DMS79 (cell line): ENCODE results near the gene ITPR2.
"Not testable (repeated sequence)": the region's sequence is repeated elsewhere in the genome, so short reads cannot be mapped to it uniquely, and the experiment has no call there.

Experiments
- DNase-seq: peaks from one replicate; lab custom pipeline; 2025; lab: John Stamatoyannopoulos, UW

The ITPR2 gene

DNA sequence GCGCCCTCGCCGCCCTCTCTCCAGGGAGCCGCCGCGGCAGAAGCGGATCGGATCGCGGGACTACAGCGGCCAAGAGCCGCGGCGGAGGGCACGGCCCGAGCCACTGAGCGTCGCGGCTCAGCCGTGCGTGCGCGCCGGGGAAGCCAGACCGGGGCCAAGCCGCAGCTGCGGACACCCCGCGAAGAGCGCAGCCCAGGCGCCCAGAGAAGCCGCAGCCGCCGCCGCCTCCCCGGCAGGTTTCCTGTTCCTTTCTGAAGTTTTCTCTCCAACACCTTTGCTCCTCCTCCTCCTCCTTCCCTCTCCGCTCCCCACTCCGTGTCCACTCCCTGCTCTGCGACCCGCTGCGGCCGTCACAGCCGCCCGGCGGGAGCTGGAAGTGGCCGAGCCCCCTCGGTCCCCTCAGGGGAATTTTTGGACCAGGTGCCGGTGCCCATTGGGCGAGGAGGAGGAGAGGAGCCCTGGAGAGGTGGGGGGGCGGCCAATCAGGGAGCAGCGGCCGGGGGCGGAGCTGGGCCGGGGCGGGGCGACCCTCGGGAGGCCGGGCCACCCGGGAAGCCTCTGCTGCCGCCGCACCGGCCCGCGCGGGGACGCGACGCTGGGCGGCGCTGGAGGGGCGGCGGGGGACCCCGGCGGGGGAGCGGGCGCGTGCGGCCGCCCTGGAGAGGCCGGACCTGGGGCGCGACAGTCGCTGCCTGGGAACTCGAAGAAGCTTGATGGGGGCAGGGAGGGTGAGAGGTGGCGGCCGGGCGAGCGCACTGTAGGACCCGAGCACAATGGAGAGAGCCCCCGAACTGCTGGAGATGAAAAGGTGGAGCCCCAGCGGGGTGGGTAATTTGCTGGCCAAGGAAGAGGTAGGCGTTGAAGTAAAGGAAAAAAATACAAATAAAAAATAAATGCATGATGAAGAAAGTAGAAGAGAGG, at the start of gene ITPR2:
Gene ITPR2 (minus strand): TSS at position 373 of the 921 bp plus-strand sequence. CDS start 413 bp downstream, outside the sequence.
- peak; percentile 88 for DNase-seq

DNA sequence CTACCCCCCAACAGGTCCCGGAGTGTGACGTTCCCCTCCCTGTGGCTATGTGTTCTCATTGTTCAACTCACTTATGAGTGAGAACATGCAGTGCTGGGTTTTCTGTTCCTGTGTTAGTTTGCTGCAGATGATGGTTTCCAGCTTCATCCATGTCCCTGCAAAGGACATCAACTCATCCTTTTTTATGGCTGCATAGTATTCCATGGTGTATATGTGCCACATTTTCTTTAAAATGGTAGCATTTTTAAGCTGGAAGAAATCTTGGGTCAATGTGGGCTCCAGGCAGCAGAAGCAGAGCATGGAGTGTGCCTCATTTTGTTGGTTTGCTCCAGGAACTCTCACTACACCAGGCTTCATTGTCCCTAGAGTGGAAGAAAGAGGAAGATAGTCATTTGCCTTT, 47.6 kb upstream of the ITPR2 start:
- no peak for DNase-seq

DNA sequence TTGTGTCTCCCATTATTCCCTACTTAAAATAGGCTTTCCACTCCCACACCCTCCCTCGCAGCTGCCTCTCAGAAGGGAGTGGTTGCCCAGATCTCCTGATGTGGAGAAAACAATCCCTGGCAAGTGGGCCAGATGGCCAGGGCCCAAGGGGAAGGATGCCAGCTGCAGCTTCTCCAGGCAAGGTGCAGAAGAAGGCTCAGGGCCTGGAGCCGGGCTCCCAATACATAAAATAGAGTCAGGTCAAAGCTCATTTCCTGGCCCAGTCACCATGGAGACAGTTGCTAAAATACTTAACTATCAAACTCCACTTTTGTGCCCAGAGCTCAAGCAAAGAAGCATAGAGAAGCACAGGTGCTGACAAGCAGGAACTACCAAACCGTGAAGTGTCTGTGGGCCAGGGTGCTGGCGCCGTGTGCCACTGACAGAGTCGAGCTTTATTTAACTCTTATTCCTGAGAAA, 45.7 kb upstream of the ITPR2 start:
- DNase-seq, result peak; percentile 91

DNA sequence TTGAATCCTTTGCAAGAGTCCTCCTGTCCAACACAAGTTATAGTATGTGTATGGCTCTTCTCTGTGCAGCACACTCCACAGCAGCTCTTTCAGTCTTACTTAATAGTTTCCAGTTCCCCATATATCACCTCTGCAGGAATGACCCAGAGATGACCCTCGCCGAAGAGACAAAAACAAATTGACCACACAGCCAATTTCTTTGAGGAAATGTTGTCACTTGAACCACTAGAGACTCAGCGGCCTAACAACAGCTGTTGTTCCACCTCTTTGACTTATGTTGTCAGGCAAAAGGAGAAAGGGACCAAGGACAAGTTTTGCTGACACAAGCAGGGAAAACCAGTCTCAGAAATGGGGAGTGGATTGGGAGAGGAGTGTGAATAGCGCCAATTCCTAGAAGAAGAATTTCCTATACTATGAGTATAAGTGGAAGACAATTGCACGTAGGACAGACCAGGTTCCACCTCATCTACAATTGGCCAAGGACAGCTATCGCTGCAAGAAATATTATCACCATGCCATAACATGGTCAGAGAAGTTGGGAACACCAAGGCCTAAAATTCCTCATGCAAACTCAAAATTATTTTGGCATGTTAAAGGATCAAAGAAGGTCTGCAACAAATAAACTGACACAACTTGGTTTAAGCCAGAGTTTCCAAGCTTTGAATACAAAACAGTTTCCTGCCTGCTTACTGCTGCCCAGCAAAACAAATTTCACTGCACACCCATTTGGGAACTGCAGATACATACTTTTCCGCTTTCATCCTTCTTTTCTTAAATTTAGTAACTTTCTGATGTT, 41.7 kb upstream of the ITPR2 start:
- DNase-seq, result no peak

DNA sequence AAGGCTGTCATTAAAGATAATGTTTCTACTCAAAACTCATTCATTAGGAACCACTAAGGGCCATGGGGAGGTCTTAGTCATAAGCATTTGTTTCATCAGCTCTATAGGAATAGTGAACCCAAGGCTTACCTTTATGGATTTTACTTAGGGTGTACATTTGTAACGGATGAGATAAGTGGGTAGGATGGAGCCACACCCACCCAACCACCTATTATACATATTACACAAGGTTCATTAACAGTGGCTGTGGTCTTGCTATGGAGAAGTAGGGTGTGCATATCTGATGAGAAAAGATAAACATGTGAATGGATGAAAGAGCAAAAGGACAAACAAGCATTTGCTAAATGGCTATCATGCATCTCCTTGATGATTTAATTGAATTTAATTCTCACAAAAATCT, 39.6 kb upstream of the ITPR2 start:
- peak; percentile 86 for DNase-seq

DNA sequence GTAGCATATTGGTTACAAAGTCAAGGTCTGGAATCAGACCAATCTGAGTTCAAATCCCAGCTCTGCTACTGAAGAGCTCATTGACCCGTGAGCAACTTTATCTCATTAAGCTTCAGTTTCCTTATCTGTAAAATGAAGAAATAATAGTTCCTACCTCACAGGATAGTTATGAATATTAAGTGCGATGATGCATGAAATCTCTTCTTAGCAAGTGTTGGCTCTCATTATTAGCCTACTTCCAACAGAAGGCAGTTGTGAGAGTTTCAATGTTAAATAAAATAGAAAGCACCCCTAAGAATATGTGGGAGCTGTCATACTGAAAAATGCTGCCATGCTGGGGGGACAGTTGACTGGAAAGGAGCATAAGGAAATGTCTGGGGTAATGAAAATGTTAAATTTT, 39.0 kb upstream of the ITPR2 start:
- DNase-seq, result no peak

DNA sequence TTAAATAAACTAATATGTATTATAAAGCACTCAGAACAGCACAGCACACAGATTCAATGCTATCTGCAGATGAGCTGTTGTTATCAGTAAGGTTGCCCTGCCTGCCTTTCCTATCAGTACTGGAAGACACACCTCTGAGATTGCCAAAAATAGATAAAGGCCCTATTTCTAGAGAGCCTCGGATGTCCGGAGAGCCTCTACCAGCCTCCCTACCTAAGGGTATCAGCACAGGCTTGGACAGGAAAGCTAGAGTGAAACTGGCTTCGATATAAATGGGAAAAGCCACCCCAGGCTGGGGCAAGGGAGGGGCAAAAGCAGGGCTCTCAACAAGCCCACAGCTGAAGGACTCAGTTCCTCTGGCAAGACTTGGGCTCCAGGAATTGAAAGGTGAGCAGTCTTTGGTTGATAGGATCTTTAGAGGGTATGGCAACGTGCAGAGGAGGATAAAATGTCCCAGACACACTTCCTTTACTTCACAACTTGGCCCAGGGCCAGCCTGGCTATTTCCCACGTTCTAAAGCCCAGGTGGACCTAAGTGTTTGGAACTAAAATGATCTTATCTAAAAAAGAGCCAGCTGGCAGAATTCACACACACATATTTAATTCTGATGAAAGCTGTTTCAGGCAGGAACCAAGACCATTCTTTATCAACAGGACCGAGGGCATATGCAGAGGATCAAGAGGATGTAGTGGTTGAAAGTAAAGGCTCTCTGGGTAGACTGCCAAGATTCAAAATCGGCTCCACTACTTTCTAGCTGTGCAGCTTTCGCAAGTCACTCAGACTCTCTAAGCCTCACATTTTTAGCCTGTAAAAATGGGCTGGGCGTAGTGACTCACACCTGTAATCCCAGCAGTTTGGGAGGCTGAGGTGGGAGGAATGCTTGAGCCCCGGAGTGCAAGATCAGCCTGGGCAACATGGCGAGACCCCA, 37.8 kb upstream of the ITPR2 start:
- DNase-seq, result peak; percentile 100

DNA sequence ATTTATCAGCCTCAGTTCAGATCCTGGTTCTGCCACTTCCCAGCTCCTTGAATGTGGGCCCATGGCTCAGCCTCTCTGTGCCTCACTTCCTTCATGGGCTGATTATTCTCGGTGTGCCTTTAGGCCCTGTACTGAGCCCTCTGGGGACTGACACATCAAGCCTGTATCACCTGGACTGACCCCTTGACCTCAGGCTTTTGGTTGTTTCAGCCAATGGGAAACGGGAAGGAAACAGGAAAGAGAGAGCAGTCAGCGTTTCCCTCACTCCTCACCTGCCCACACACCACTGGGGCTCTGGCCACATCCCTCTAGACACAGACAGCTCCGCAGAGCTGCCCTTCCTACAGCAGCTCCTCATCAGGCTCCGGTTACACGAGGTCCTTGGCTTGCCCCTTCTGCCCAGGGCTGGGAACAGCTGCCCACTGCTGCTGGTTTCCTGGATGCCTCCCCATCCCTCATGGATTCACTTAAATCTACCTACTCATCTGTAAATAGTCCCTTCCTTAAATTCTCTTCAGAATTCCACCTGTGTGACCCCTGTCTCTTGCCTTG, 37.0 kb upstream of the ITPR2 start:
- no peak for DNase-seq

DNA sequence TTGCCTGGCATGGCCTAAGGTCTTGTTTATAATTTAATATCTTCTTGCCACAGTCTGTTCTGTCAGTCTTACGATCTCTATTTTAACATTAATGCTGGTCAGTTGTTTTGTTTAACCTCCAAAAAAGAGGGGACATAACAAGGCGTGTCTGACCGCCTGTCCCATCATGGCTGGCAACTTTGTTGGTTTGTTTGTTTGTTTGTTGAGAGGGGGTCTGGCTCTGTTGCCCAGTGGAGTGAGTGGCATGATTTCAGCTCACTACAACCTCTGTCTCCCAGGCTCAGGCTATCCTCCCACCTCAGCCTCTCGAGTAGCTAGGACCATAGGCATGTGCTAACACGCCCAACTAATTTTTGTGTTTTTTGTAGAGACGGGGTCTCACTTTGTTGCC, 36.1 kb upstream of the ITPR2 start:
- DNase-seq, result no peak

DNA sequence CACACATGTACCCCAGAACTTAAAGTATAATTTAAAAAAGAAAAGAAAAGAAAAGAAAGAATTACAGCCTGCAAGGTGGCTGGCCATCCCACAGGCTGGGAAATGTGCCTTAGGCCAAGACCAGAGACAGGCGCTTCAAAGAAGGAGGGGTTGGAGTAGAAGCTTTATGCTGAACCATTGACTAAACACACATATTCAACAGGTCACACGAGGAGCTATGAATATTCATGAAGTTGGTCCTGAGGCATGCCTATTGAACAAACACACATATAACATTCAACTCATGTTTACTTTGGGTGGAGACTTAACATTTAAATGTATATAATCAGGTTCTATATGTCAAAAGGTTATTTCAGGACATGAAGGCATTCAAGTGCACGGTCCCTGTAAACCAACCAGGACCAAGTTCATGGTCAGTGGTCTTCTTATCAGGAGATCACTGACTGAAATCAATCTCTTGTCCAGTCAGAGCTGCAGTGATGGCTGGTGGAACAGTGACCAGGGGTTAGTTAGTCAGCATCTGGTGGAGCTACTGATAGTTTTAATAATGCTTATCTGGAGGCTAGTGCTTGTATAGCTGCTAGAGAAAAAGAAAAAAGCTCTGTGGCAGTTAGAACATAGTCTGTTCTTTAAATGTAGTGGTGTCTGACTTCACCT, 35.6 kb upstream of the ITPR2 start:
- DNase-seq, result no peak

DNA sequence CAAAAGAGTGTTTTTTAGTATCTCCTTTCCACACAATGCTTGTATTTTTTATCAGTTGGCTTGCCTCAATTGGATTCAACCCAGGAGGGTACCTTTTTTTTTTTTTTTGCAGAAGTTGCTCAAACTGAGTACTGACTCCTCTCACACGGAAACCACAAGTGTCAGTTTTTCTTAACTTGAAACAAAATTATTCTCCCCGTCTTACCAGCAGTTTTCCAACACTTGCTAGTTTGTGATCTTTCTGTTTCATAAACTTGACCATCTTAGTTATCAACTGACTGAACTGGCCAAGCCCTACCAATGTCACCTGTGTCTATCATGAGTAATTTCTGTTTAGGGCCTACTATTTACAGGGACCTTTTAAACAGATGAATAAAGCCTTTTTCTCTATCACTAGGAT, 34.1 kb upstream of the ITPR2 start:
- no peak for DNase-seq

DNA sequence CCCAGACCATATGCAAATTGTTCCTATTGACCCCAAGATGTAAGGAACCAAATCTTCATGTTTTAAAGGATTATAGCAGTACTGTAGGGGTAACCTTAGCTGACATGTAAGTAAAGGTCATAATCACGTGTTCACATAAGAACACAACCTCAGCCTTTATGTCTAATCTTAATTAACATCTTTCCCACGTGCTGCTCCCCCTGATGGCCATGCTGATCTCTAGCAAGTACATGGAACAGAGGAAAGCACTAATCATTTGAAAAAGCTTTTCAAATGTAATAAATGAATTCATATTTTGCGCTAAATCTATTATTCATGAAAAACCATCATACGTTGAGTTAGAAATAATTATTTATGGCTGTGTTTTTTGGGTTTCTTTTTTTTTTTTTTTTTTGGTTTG, 30.5 kb upstream of the ITPR2 start:
- DNase-seq, result no peak

DNA sequence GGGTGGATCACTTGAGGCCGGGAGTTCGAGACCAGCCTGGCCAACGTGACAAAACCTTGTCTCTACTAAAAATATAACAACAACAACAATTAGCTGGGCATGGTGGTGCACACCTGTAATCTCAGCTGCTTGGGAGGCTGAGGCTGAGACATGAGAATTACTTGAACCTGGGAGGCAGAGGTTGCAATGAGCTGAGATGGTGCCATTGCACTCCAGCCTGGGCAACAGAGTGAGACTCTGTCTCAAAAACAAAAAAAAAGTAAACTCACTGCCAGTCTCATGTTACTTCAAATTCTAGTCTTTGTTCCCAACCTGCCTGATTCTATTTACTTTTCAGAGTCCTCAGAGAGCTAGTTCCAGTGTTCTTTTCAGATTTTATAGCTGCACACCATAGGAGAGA, 29.8 kb upstream of the ITPR2 start:
- not testable (repeated sequence) for DNase-seq

DNA sequence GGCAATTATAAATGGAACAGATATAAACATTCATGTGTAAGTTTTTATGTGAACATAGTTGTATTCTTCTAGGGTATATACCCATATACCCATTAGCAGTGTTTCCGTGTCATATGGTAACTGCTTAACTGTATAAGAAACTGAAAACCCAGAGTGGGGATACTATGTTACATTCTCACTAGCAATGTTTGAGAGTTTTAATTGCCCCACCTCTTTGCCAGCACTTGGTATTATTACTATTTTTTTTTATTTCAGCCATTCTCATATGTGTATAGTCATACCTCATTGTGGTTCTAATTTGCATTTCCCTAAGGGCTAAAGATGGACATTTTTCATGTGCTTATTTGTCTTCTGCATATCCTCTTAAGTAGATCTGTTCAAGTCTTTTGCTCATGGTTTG, 28.7 kb upstream of the ITPR2 start:
- no peak for DNase-seq

DNA sequence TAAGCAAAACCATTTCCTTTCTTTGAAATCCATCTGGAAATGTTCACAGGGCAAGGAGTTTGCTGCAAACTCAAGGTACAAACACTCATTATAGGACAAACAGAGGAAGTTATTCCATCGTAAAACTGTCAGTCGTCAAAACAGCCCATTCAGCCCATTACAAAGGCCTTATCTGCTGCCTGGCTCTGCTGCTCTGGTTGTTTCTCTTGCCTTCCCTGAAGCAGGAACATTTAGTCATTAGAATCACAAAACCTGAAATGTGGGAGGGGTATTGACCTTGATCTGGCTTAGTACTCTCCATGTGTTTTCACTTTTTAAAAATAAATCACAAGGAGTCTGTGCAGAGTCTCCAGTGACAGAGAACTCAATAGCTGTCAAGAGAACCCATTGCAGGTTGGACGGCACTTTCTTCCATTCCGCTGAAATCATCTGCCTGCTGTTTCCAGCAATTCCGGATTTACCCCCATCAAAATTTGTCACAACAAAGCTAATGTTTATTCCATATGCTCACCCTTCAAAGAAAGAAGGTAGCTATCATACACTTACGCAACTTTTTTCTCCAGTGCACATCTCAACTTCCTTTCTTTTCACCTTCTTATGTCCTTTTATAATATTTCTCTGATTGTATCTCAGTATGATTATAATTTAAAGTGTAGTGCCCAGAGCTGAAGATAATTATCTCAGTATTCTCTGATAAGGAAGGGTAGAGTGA, 24.6 kb upstream of the ITPR2 start:
- DNase-seq, result no peak

DNA sequence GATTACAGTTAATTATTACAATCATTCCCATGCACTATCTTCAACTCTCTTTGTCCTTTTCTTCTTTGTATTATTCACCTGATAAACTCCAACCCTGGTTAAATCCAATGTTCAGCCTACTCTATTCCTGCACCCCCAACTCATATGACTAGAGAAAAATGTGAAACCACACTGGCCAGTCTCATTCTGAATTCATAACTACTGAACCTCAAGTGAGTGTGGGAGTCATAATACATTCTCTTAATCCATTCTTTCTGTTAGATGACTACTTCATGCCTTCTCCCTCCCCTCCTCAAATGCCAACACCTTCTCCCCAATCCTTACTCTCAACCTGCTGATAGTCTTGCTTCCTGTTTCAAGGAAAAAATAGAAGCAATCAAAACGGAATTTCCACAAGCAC, 22.3 kb upstream of the ITPR2 start:
- no peak for DNase-seq

DNA sequence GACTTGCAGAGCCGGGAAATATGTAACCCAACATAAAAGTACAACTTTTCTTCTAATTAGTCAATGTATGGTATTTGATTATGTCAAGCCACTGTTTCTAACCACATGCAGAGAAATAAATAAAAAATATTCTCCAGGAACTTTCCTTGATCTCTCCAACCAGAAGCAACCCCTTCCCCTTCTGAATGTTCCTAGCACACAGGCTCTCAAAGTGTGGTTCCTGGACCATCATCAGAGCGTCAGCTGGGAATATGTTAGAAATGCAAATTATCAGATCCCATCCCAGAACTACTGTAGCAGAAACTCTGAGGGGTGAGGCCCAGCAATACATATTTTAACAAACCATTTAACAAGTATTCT, 21.0 kb upstream of the ITPR2 start:
- DNase-seq, result no peak

DNA sequence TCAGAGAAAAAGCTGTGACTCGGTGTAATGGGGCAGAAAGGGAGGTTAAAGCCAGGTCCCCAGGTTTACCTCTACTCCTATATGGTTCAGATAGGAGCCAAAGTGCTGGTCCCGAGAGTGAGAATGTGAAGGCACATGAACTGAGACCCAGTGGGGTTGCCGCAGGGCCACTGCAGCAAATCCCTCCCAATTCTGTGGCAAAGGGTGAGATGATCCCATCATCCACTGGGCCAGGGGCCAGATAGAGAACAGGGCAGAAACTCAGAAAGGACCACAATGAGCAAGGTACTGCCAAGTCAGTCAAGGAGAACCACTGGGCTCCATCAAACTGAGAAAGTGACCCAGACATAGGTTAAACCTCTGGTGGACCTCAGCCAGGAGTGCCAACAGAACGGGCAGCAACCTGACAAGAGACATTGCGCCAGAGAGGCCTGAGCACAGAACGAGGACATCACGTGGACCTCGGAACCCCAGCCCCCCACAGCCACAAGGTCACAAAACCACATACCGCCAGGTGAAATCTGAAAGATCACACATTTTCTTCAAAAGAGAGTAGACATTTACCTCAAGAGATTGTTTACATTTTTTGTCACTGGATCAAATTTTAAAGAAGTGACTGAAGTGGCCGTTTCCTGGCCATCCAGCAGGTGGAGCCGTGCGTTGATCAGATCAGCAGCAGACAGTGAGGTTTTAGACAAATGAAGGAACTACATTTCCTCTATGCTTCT, 20.5 kb upstream of the ITPR2 start:
- DNase-seq, result peak; percentile 52

DNA sequence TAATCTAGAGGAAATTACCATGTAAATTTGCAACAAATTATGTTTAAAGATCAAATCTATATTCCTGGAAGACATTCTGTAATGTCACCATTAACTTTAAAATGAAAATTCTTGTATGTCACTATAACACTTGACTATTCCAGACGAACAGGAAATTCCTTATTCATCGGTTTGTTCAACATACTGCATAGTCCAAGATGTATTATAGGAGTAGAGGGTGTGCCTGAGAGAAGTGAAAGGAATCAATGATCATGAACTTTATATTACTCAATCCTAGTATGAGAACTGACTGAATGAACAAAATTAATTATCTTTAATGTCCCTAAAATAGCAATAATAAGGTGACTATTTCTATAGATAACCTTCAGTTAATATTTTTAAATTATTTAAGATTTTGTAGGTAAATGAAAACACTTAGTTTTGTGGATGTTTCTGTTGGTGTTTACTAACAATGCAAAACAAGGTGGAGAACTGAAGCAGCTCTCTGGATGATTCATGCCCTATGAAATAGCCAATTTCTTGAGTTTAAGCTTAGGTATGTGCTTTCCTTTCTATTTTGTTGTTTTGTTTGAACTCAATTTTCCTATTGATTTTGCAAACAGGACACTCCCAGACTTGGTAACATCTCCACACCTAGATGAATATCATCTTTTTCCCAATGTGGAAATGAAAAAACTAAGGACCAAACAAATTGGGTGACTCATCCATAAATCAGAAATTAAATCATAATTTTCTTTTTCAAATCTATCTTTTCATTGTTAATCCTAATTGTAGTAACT, 18.2 kb upstream of the ITPR2 start:
- DNase-seq, result no peak
